Left lobe of liver (tissue), 2 donors: ENCODE measurements around the gene PAK4. TPM values are rescaled to one million over a fixed set of nuclear protein-coding genes. Genes with fewer than 3 reads are reported as not detected.
"Not testable (repeated sequence)": the region's sequence is repeated elsewhere in the genome, so short reads cannot be mapped to it uniquely, and the experiment has no call there.

Source experiments
- ATAC-seq: fragments of 200-7000 bp; cut with Tn5 transposase; one replicate; pipeline ENCODE4 v1.9.1; 2020; ENCODE audit warnings: mild to moderate bottlenecking, moderate library complexity
- DNase-seq: peaks from one replicate; pipeline ENCODE4 v3.0.0-alpha.2; 2020; ENCODE audit warnings: low spot score
- total RNA-seq: library from RNA; stranded (reverse); gene quantifications from one replicate; pipeline ENCODE4 v1.2.1, GENCODE V29; 2021
- donor health status: DM: no; HTN: no; CAD: no; lungs with moderate emphysema.
- donor health status: DM: no; HTN: yes; CAD: no.

The PAK4 gene
- total RNA-seq, 1 donor from 2014 or later: 19.4 TPM

- DNase-seq (no peak), ATAC-seq (no peak)
Observed at GRCh38 chr19:39200066-39200802, 74.6 kb downstream of the PAK4 start.

- DNase-seq (no peak), ATAC-seq (no peak)
Observed at GRCh38 chr19:39200803-39201115, 75.2 kb downstream of the PAK4 start.

- ATAC-seq: no peak
- DNase-seq: no peak
Observed at GRCh38 chr19:39202998-39203355, 77.4 kb downstream of the PAK4 start.

- DNase-seq (no peak), ATAC-seq (no peak)
Observed at GRCh38 chr19:39203372-39204341, 78.1 kb downstream of the PAK4 start, which contains the start of gene SYCN. Gene SYCN, minus strand, starts transcription at chr19:39204263. Its CDS starts 9 bp downstream, at chr19:39204254.

- ATAC-seq (no peak), DNase-seq (no peak)
Observed at GRCh38 chr19:39205449-39205764, 79.8 kb downstream of the PAK4 start.

- DNase-seq: no peak
- no peak for ATAC-seq
Observed at GRCh38 chr19:39206122-39206521, 80.5 kb downstream of the PAK4 start.

- DNase-seq: no peak
- ATAC-seq: no peak
Observed at GRCh38 chr19:39207293-39207836, 81.8 kb downstream of the PAK4 start.

- ATAC-seq (no peak), DNase-seq (no peak)
Observed at GRCh38 chr19:39208175-39208795, 82.7 kb downstream of the PAK4 start.

GRCh38 chr19:39209196-39209595 lies 83.6 kb downstream of the PAK4 start:
- ATAC-seq (no peak), DNase-seq (no peak)

- ATAC-seq (no peak), DNase-seq (no peak)
Observed at GRCh38 chr19:39211731-39212374, 86.3 kb downstream of the PAK4 start.

GRCh38 chr19:39212375-39212742 lies 86.8 kb downstream of the PAK4 start:
- DNase-seq (peak; percentile 49), ATAC-seq (peak; percentile 80)

- not testable (repeated sequence) for DNase-seq
Observed at GRCh38 chr19:39215323-39215722, 89.7 kb downstream of the PAK4 start.

GRCh38 chr19:39217094-39217493 lies 91.5 kb downstream of the PAK4 start:
- DNase-seq: no peak
- no peak for ATAC-seq

More at GRCh38 chr19:39215323-39215722, 89.7 kb downstream of the PAK4 start:
- not testable (repeated sequence) for ATAC-seq

GRCh38 chr19:39218230-39219007 lies 92.8 kb downstream of the PAK4 start:
- DNase-seq (no peak), ATAC-seq (no peak)

- DNase-seq: not testable (repeated sequence)
- ATAC-seq: peak; percentile 32
Observed at GRCh38 chr19:39219108-39219507, 93.5 kb downstream of the PAK4 start.

- no peak for DNase-seq
- ATAC-seq: no peak
Observed at GRCh38 chr19:39223703-39224279, 98.2 kb downstream of the PAK4 start.

- ATAC-seq: no peak
- DNase-seq: no peak
Observed at GRCh38 chr19:39224910-39225309, 99.3 kb downstream of the PAK4 start.
